SU-DHL-6 (cell line): ENCODE results near the gene ZNF776.

Experiments
- CTCF ChIP-seq: fragments of 200-600 bp; sonication (generic); IDR thresholded peaks from one replicate; pipeline ENCODE4 v1.5.1; 2017; ENCODE audit warnings: antibody characterized with exemption, mild to moderate bottlenecking, low read length, moderate library complexity; ENCODE audit not compliant: insufficient read depth, poor library complexity, severe bottlenecking
- EZH2phosphoT487 ChIP-seq: fragments of 200-600 bp; sonication (generic), shearing (Covaris generic); conservative IDR thresholded peaks from 2 replicates; pipeline ENCODE4 v1.6.1; 2018; ENCODE audit warnings: mild to moderate bottlenecking, antibody characterized with exemption, low read length, moderate library complexity, mixed read lengths

GRCh38 chr19:57802269-57802668 lies 55.7 kb downstream of the ZNF776 start:
- no peak for TF ChIP-seq CTCF
- no peak for TF ChIP-seq EZH2phosphoT487
